SIG-M5 treated with dmso at 0.1 percent for 504 hours (cell line): ENCODE data around the gene KDM5A.
"Not testable (repeated sequence)": the region's sequence is repeated elsewhere in the genome, so short reads cannot be mapped to it uniquely, and the experiment has no call there.

Experiments
- DNase-seq: peaks from one replicate; lab custom pipeline; 2025; ENCODE audit not compliant: unreplicated experiment; lab: John Stamatoyannopoulos, UW

KDM5A gene

DNA sequence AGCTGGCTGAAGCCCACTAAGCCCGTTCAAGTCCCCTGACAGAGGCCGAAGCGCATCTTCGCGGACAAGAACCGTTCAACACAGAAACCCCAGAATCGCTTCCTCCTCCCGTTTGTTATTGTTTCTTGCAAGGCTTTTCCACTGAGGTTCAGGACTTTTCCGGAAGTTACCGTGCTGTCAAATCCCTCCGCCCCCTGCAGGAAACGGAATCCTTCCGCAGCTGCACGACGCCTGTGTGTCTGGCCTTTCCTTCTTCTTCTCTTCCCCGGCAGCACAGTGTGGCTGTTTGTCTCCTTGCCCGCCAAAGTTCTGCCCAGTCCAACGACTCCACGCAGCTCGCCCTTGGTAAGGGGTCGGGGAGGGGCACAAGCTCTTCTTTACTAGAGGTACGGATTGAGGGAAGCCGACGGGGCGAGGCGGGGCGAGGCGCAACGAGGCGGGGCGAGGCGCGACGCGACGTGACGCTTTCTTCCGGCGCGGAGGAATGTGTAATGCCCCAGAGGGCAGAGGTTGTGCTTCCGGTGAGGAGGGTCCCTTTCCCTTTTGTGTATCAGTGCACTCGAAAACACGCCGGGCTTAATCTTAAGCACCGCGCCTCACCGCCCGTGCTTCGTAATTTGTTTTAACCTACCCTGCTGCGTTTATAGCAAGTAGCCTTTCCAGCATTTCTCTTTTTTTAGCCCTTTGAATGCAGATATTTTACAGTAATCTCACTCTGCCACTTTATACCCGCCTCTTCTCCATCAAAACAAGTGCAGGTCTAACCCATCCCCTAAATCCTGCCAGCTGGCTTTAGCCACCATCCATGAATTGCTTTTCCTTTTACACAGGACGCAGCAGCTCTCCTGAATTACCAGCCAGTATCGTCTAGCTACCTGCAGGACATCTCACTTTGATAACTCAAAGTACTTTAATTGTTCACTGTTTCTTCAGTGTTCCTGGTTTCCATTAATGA, at the start of gene KDM5A:
TSS of gene KDM5A (minus strand) at position 179 of the 955 bp plus-strand sequence. CDS start 229 bp downstream, outside the sequence.
- no peak for DNase-seq

DNA sequence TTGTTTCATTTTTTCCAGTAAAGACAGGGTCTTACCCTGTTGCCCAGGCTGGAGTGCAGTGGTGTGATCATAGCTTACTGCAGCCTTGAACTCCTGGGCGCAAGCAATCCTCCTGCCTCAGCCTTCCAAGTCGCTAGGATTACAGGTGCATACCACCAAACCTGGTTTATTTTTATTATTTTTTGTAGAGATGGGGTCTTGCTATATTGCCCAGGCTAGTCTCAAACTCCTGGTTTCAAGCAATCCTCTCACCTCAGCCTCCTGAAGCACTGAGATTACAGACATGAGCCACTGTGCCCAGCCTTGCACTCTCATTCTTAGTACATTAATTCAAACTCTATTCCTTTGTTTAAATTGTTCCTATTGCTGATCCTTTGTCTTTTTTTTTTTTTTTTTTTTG, 46.6 kb upstream of the KDM5A start:
- DNase-seq: not testable (repeated sequence)

DNA sequence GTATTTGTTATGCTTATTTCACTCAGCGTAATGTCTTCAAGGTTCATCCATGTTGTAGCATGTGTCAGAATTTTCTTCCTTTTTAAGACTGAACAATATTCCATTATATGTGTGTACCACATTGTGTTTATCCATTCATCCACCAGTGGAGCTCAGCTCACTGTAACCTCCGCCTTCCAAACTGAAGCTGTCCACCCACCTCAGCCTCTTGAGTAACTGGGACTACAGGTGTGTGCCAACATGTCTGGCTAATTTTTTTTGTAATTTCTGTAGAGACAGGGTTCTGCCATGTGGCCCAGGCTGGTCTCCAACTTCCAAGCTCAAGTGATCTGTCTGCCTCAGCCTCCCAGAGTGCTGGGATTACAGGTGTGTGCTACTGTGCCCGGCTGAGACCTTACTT, 33.4 kb upstream of the KDM5A start:
- DNase-seq: no peak

DNA sequence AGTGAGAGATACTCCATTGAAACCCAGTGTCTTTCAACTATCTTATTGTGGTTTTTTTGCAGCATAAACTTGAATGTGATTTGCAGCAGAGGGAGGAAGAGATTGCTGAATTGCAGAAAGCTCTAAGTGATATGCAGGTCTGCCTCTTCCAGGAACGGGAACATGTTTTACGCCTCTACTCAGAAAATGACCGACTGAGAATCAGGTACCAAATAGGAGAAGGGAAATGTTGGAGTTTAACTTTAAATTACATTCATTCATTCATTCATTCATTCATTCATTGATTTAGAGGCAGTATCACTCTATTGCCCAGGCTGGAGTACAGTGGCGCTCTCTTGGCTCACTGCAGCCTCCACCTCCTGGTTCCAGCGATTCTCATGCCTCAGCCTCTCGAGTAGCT, 29.3 kb upstream of the KDM5A start:
- no peak for DNase-seq

DNA sequence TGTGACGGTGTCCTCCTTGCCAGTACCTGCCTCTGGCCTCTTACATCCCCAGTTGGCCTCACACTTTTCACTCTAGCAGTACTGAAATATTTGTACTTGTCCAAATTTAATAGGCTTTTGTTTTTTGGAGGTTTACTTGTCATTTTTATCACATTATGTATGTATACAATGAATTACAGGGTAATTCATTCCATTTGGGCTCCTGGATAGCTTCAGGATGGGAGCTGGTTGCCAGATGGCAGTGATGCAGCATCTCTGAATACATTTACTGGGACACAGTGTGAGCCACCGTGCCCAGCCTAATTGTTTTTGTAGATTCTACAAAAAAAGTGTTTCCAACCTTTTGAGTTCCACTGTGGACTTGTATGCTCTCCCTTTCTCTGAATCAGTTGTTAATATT, 25.7 kb upstream of the KDM5A start:
- no peak for DNase-seq

DNA sequence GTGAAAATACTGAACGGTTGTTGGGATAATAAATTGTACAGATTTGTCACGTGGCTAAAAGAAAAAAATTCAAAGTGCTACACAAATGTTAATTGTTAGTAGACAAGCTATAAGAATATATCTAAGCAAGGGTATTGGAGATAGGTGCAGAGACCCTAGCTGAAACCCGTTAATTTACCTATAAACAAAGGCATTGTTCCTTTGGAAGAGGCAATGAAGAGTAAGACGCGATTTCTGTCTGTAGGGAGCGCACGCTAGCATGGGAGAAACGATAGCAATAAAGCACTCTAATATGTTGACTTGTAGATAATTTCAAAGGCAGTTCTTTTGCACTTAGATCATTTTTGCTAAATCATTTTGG, 12.9 kb upstream of the KDM5A start:
- no peak for DNase-seq

DNA sequence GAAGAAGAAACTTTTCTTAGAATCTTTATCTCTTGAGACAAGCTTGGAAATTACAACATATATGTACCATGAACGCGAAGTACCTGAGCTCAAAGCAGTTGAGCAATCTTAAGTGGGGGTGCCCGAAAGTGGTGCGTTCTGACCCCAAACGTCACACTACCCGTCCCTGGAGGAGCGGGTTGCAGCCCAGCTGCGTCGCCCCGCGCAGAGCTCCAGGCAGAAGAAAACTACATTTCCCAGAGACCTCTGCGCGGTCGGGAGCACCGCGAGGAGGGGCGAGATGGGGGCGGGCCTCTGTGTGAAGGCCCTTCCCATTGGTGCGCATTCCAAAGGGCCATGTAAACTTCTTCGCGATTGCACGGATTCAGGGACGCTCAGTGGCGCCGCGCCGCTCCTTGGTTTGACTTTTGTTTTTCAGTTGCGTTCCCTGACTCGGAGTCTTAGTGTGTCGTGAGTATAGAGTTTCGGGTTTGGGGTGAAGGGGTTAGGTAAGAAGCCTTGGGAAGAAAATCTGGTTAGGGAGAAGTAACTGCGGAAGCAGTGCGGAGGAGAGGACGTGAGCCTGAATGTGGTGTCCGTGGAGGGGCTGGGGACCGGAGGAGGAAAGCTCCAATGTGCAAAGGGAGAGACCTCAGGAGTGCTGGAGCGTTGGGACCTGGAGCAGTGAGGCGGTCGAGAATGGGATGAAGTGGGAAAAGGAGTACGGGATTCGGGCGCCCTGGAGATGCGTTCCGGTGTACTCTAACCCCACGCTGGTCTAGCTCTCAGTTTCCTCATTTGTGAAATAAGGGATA, 12.3 kb upstream of the KDM5A start, which contains the start of gene CCDC77:
TSS of gene CCDC77 (plus strand) at position 410 of the 794 bp plus-strand sequence. CDS start 7,740 bp downstream, outside the sequence.
- no peak for DNase-seq

DNA sequence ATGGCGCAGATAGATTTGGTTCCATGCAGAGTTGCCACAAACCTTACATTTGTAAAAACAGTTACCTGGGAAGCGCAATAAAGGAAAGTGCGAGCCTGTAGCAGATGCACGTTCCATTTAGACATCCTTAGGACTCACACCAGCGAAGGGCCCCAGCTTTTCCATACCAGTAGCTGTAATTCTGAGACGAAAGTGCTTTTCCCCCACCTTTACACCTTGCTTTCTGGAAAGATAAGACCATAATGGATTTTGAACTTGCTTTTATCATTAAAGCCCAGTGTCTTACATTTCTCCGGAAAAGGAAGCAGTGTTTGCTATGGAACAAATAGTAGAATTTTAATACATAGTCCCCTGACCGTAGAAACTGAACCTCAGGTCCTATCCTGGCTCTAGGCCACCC, 11.7 kb upstream of the KDM5A start:
- no peak for DNase-seq

DNA sequence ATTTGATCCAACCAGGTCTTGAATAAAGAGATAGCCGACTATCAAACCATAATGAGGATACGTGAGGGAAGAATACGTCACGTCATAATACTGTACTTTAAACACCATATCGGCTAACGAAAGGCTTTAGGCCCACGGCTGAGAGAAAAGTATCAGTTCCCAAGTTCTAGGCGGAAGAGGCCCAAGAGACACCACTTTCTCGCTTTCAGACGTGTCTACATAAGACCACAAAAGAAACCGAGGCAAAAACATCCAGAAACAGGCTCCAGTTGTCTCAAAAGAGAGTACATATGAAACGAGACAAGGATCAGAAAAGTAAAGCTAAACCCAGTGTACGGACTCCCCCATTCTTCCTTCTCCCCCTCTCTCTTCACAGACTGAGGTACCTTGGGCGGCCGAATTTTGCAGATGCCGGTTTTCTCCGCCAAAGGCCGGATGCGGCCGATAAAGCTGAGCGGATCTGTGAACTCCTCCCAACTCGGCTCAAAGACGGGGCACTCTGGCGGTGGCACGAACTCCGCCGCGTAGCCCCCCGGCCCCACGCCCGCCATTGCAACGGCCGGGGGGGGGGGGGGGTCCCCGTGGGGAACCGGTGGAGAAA, 479 bp downstream of the KDM5A start:
- no peak for DNase-seq

DNA sequence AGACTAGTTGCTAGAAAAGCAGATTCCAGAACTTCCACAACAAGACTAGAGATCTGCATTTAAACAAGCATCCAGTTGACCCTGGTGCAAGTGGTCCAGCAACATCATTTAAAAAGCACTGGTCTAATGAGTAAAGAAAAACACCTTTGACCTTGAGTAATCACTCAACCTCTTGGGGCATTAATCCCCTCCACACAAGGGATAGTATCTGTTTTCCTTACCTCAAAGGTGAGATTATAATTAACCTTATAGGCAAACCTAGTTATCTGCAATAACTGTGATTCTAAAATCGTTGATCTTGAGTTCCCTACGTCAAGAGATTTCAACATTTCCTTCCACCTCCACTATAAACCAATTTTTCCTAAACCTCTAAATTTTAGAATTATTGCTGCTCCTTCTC, 1.1 kb downstream of the KDM5A start:
- DNase-seq: no peak

DNA sequence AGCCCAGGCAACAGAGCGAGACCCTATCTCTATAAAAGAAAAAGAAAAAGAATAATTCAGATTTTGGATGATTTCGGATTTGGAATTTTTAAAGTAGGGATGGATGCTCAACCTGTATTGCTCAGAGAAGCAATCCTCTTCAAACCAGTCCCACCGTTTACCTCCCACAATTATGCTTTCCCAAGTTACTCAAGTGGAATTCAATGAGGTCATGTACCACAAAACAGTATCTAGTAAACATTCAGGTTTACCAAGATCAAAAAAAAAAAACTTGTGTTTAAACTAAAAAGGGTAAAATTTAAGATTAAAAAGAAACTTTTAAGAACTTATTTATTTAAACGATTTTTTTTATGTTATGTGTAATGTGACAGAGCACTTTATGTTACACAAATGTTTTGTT, 2.5 kb downstream of the KDM5A start:
- no peak for DNase-seq

DNA sequence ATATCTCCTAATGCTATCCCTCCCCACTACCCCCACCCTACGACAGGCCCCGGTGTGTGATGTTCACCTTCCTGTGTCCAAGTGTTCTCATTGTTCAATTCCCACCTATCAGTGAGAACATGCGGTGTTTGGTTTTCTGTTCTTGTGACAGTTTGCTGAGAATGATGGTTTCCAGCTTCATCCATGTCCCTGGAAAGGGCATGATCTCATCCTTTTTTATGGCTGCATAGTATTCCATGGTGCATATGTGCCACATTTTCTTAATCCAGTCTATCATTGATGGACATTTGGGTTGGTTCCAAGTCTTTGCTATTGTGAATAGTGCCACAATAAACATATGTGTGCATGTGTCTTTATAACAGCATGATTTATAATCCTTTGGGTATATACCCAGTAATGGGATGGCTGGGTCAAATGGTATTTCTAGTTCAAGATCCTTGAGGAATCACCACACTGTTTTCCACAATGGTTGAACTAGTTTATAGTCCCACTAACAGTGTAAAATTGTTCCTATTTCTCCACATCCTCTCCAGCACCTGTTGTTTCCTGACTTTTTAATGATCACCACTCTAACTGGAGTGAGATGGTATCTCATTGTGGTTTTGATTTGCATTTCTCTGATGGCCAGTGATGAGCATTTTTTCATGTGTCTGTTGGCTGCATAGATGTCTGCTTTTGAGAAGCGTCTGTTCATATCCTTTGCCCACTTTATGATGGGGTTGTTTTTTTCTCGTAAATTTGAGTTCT, 18.2 kb downstream of the KDM5A start:
- DNase-seq: not testable (repeated sequence)

DNA sequence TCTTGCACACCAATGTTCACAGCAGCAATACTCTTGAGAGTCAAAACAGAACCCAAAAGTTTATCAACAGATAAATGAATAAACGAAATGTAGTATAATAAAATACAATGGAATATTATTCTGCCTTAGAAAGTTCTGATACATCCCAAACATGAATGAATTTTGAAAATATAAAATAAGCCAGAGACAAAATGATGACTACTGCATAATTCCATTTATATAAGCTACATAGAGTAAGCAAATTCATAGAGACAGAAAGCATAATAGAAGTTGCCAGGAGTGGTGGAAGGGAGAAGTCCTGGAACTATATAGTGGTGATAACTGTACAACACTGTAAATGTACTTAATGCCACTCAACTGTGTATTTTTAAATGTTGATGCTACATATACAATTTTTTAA, 21.1 kb downstream of the KDM5A start:
- DNase-seq: no peak

DNA sequence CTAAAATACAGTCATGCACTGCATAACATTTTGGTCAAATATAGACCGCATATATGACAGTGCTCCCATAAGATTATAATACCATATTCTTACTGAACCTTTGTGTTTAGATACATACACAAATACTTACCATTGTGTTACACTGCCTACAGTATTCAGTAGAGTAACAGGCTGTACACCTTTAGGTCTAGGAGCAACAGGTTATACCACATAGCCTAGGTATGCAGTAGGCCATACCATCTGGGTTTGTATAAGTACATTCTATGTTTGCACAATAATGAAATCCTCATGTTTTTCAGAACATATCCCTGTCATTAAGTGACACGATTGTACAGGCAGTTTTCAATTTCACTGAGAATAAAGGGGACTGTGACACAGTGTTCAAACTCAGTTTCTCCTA, 22.3 kb downstream of the KDM5A start:
- no peak for DNase-seq

DNA sequence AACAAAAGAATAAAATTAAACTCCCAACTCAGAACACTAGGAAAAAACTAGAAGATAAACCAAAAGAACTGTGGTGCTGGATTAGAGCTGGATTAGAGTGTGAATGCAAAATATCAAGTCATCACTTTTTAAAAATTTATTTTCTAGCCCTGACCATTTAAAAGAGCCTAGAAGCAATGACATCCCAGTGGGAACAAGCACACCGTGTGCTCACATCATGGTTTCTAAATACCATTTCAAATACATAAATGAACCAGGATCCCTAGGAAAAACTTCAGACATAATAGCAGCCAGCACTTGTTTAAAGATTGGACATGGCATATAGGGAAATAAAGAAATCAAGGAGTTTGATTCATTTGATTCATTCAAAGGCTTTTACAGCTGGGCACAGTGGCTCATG, 30.0 kb downstream of the KDM5A start:
- DNase-seq: no peak

DNA sequence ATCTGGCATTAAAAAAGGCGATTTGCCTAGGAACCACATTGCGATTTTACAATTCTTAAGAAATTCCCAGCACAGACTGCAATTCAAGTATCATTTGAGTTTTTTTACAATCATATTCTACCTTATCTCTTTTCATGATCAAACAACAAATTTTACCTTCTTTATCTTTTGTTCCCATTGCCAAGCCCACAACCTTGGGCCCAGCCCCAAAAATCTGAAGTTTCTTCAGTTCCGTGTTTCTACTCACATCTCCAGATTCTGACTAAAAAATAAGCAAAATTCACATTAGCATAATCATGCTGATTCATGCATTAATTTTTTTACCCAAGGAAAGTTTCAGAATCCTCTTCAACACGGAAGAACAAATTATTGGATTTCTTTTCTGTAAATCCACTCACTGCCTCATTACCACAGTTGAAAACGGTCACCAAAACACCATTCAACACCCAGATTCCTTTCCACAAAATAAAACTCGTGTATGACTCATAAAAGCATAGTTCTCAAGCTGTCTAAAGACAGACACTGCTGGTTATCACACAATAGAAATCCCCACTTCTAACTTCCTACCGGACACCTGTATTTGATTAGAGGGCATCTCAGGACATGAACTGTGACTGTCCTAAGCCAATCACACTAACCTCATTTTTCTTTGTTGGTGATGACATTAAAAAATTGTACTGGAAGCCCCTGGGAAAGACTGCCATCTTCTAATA, 32.7 kb downstream of the KDM5A start:
- DNase-seq: no peak

DNA sequence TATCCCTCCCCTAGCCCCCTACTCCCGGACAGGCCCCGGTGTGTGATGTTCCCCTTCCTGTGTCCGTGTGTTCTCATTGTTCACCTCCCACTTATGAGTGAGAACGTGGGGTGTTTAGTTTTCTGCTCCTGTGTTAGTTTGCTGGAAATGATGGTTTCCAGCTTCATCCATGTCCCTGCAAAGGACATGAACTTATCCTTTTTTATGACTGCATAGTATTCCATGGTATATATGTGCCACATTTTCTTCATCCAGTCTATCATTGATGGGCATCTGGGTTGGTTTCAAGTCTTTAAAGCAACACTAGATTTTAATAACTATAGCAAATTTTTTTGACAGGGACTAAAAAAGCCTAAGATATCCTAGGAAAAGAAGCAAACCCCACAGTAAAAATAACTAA, 37.9 kb downstream of the KDM5A start:
- not testable (repeated sequence) for DNase-seq

DNA sequence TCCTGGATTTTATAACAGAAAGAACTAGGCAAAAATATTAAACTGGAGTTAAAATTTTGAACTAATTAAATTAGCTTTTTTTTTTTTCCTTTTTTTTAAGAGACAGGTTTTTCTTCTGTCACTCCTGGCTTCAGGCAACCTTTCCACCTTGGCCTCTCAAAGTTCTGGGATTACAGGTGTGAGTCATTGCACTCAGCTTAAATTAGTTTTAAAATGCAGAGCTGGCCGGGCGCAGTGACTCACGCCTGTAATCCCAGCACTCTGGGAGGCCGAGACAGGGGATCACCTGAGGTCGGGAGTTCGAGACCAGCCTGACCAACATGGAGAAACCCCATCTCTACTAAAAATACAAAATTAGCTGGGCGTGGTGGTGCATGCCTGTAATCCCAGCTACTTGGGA, 39.5 kb downstream of the KDM5A start:
- DNase-seq: not testable (repeated sequence)

DNA sequence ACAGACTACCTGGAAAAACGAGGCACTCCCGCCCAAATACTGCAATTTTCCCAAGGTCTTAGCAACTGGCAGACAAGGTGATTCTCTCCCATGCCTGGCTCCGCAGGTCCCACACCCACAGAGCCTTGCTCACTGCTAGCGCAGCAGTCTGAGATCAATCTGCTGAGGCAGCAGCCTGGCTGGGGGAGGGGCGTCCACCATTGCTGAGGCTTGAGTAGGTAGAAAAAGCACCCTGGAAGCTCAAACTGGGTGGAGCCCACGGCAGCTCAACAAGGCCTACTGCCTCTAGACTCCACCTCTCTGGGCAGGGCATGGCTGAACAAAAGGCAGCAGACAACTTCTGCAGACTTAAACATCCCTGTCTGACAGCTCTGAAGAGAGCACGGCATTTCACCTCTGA, 46.1 kb downstream of the KDM5A start:
- DNase-seq: not testable (repeated sequence)

DNA sequence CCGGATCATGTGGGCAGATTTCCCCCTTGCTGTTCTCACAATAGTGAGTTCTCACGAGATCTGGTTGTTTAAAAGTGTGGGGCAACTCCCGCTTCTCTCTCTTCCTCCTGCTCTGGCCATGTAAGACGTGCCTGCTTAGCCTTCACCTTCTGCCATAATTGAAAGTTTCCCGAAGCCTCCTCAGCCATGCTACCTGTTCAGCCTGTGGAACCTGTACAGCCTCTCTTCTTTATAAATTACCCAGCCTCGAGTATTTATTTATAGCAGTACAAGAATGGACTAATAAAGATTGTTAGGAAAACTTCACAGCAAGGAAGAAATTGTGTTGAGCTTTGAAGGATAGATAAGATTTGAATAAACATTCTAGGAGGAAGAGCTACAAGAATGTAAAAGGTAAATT, 52.1 kb downstream of the KDM5A start:
- DNase-seq: no peak
